ENCODE data around the gene SLC35A5.

DNA sequence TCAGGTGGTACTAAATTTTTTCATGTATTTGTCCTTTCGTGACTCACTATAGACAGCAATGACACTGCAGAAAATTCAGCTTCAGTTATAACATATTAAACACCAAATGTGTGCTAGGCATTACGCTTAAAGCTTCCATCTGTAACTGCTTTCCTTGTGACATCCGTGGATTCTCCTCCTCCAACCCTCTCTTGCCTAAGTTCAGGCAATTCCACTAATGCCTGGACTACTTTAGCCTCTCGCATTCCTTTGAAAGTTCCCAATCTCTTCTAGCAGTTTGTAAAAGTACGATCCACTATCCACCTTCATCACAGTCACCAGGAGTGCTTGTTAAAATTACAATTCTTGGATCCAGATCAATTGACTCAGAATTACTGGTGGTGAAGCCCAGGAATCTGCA is 61.4 kb downstream of the SLC35A5 start:
- TF ChIP-seq POLR2A (IDR thresholded peaks at IDR 0.05) (no peak), CTCF (IDR thresholded peaks at IDR 0.05) (no peak)
